ENCODE measurements around the gene PARPBP.
"Not testable (repeated sequence)": the region's sequence is repeated elsewhere in the genome, so short reads cannot be mapped to it uniquely, and the experiment has no call there.

GRCh38 chr12:102072092-102072491 is 47.9 kb upstream of the PARPBP start:
- not testable (repeated sequence) for TF ChIP-seq EZH2 (IDR thresholded peaks at IDR 0.05; ENCODE audit: insufficient read depth, poor library complexity, severe bottlenecking); EZH2phosphoT487 (IDR thresholded peaks at IDR 0.05; ENCODE audit: insufficient read depth, low read depth)
